HAP-1 (cell line): ENCODE data around the gene STYXL1.
A peak's percentile ranks its signal among the peaks of the same experiment; 100 is the strongest.
"Not testable (repeated sequence)": the region's sequence is repeated elsewhere in the genome, so short reads cannot be mapped to it uniquely, and the experiment has no call there.

Source experiments
- DNase-seq, 2 experiments: peaks; one replicate each; pipeline ENCODE4 v3.0.0-alpha.2; 2016 to 2020; ENCODE audit warnings: low spot score in 2 of 2
- H3K27me3 ChIP-seq: fragments of 250-450 bp; sonication (Bioruptor Pico); 2 replicates; pipeline ENCODE4 v1.5.1; 2020; ENCODE audit warnings: low read depth, mild to moderate bottlenecking, moderate library complexity
- H3K36me3 ChIP-seq: fragments of 250-450 bp; sonication (Bioruptor Pico); replicated peaks from 2 replicates; pipeline ENCODE4 v1.5.1; 2020; ENCODE audit warnings: mild to moderate bottlenecking
- H3K4me1 ChIP-seq: fragments of 250-450 bp; sonication (Bioruptor Pico); 2 replicates; pipeline ENCODE4 v1.5.1; 2020; ENCODE audit warnings: mild to moderate bottlenecking
- H3K4me3 ChIP-seq: fragments of 250-450 bp; sonication (Bioruptor Pico); 2 replicates; pipeline ENCODE4 v1.5.1; 2020; ENCODE audit warnings: mild to moderate bottlenecking, moderate library complexity
- H3K9me3 ChIP-seq: fragments of 250-450 bp; sonication (Bioruptor Pico); 2 replicates; pipeline ENCODE4 v1.5.1; 2020; ENCODE audit warnings: mild to moderate bottlenecking, moderate library complexity
- in situ Hi-C: fragments of 300-500 bp; cut with MboI; formaldehyde crosslinking; loops from 3 replicates; pipeline ENCODE4 v1.14.3; 2020; ENCODE audit warnings: low sequenced_read_pairs, inconsistent platforms, mixed read lengths

Gene STYXL1

GRCh38 chr7:76073335-76073990, 25.7 kb upstream of the STYXL1 start:
- Histone ChIP-seq H3K27me3 (no peaks in the 10 kb centered on the region), H3K4me1 (no peaks in the 10 kb centered on the region; the same call in 1 of the 2 replicates), H3K4me3 (no peak overlapping the region), H3K9me3 (no peaks in the 10 kb centered on the region), H3K36me3 (no peaks in the 10 kb centered on the region)
- in situ Hi-C loops: no loop called here
- no peak for DNase-seq

- in situ Hi-C loops: no loop called here
Measured at GRCh38 chr7:76072243-76073148, 24.7 kb upstream of the STYXL1 start.

GRCh38 chr7:76071316-76072242, 23.8 kb upstream of the STYXL1 start:
- H3K36me3 ChIP-seq: peaks cover 9% of the 10 kb centered on the region
- no peak overlapping the region for H3K4me3 ChIP-seq
- no peaks in the 10 kb centered on the region; the same call in 1 of the 2 replicates for H3K4me1 ChIP-seq
- no peaks in the 10 kb centered on the region for H3K27me3 ChIP-seq
- no peak for DNase-seq
- in situ Hi-C loops: no loop called here
- H3K9me3 ChIP-seq: no peaks in the 10 kb centered on the region

More at GRCh38 chr7:76072243-76073148, 24.7 kb upstream of the STYXL1 start:
- no peak for DNase-seq
- no peak overlapping the region for H3K4me3 ChIP-seq
- no peaks in the 10 kb centered on the region for H3K9me3 ChIP-seq
- no peaks in the 10 kb centered on the region for H3K27me3 ChIP-seq
- peaks cover 1% of the 10 kb centered on the region for H3K36me3 ChIP-seq
- no peaks in the 10 kb centered on the region; the same call in 1 of the 2 replicates for H3K4me1 ChIP-seq

- in situ Hi-C loops: no loop called here
- DNase-seq: peak in 1 of 2 experiments; percentile 26
- no peaks in the 10 kb centered on the region for H3K9me3 ChIP-seq
- H3K27me3 ChIP-seq: no peaks in the 10 kb centered on the region
- H3K4me3 ChIP-seq: no peak overlapping the region
- no peaks in the 10 kb centered on the region; the same call in 1 of the 2 replicates for H3K4me1 ChIP-seq
- H3K36me3 ChIP-seq: peaks cover 32% of the 10 kb centered on the region
Measured at GRCh38 chr7:76069238-76069638, 21.4 kb upstream of the STYXL1 start.

GRCh38 chr7:76066716-76067503, 19.1 kb upstream of the STYXL1 start:
- no peak overlapping the region for H3K4me3 ChIP-seq
- in situ Hi-C loops: no loop called here
- peaks cover 55% of the 10 kb centered on the region for H3K36me3 ChIP-seq
- no peaks in the 10 kb centered on the region; the same call in 1 of the 2 replicates for H3K4me1 ChIP-seq
- H3K27me3 ChIP-seq: no peaks in the 10 kb centered on the region
- no peaks in the 10 kb centered on the region for H3K9me3 ChIP-seq
- DNase-seq: no peak

GRCh38 chr7:76065016-76065612, 17.3 kb upstream of the STYXL1 start:
- H3K9me3 ChIP-seq: no peaks in the 10 kb centered on the region
- no peak overlapping the region for H3K4me3 ChIP-seq
- in situ Hi-C loops: no loop called here
- no peaks in the 10 kb centered on the region for H3K4me1 ChIP-seq
- no peak for DNase-seq
- peaks cover 73% of the 10 kb centered on the region for H3K36me3 ChIP-seq
- no peaks in the 10 kb centered on the region for H3K27me3 ChIP-seq

- no peak overlapping the region for H3K4me3 ChIP-seq
- no peaks in the 10 kb centered on the region for H3K4me1 ChIP-seq
- in situ Hi-C loops: no loop called here
- peaks cover 81% of the 10 kb centered on the region for H3K36me3 ChIP-seq
- no peaks in the 10 kb centered on the region for H3K9me3 ChIP-seq
- no peak for DNase-seq
- no peaks in the 10 kb centered on the region for H3K27me3 ChIP-seq
Measured at GRCh38 chr7:76064208-76064970, 16.6 kb upstream of the STYXL1 start.

- Histone ChIP-seq H3K9me3 (no peaks in the 10 kb centered on the region), H3K4me1 (no peaks in the 10 kb centered on the region), H3K36me3 (peaks cover 89% of the 10 kb centered on the region), H3K4me3 (no peak overlapping the region), H3K27me3 (no peaks in the 10 kb centered on the region)
- in situ Hi-C loops: no loop called here
- DNase-seq: peak in 1 of 2 experiments; percentile 54
Measured at GRCh38 chr7:76063525-76063924, 15.7 kb upstream of the STYXL1 start.

- Histone ChIP-seq H3K4me3 (no peak overlapping the region), H3K4me1 (no peaks in the 10 kb centered on the region), H3K9me3 (no peaks in the 10 kb centered on the region), H3K27me3 (no peaks in the 10 kb centered on the region), H3K36me3 (peaks cover 93% of the 10 kb centered on the region)
- DNase-seq: no peak
- in situ Hi-C loops: no loop called here
Measured at GRCh38 chr7:76063114-76063513, 15.3 kb upstream of the STYXL1 start.

GRCh38 chr7:76062254-76062653, 14.5 kb upstream of the STYXL1 start:
- peaks cover 98% of the 10 kb centered on the region for H3K36me3 ChIP-seq
- H3K27me3 ChIP-seq: no peaks in the 10 kb centered on the region
- in situ Hi-C loops: no loop called here

GRCh38 chr7:76060842-76061241, 13.0 kb upstream of the STYXL1 start:
- DNase-seq: no peak
- no peak overlapping the region for H3K4me3 ChIP-seq
- peaks cover 100% of the 10 kb centered on the region for H3K36me3 ChIP-seq
- H3K4me1 ChIP-seq: no peaks in the 10 kb centered on the region
- no peaks in the 10 kb centered on the region for H3K27me3 ChIP-seq
- in situ Hi-C loops: no loop called here
- H3K9me3 ChIP-seq: no peaks in the 10 kb centered on the region

More at GRCh38 chr7:76062254-76062653, 14.5 kb upstream of the STYXL1 start:
- no peaks in the 10 kb centered on the region for H3K4me1 ChIP-seq
- no peak overlapping the region for H3K4me3 ChIP-seq
- no peak for DNase-seq
- H3K9me3 ChIP-seq: no peaks in the 10 kb centered on the region

GRCh38 chr7:76058745-76059144, 10.9 kb upstream of the STYXL1 start:
- H3K27me3 ChIP-seq, DNase-seq, in situ Hi-C loops, H3K4me1 ChIP-seq, H3K9me3 ChIP-seq, H3K4me3 ChIP-seq: not testable (repeated sequence)
- peaks cover 98% of the 10 kb centered on the region for H3K36me3 ChIP-seq
